Embryonic facial prominence (tissue), 1 donor: Measurements from ENCODE around the gene BAHD1.

Source experiments
- DNase-seq: peaks from one replicate; pipeline ENCODE4 v3.0.0-alpha.2; 2016; ENCODE audit errors: extremely low spot score

BAHD1 gene

GRCh38 chr15:40498891-40499290 lies 58.1 kb downstream of the BAHD1 start:
- no peak for DNase-seq

GRCh38 chr15:40499931-40500330 lies 59.2 kb downstream of the BAHD1 start:
- DNase-seq: no peak

- DNase-seq: no peak
Measured at GRCh38 chr15:40500568-40501330, 60.0 kb downstream of the BAHD1 start.

GRCh38 chr15:40501487-40501886 lies 60.7 kb downstream of the BAHD1 start:
- no peak for DNase-seq

- no peak for DNase-seq
Measured at GRCh38 chr15:40506964-40507571, 66.3 kb downstream of the BAHD1 start.

- no peak for DNase-seq
Measured at GRCh38 chr15:40508216-40508615, 67.5 kb downstream of the BAHD1 start.

- no peak for DNase-seq
Measured at GRCh38 chr15:40510201-40510600, 69.4 kb downstream of the BAHD1 start.

GRCh38 chr15:40511093-40511471 lies 70.3 kb downstream of the BAHD1 start:
- DNase-seq: no peak

GRCh38 chr15:40511472-40512133 lies 70.8 kb downstream of the BAHD1 start:
- no peak for DNase-seq

GRCh38 chr15:40512440-40512839 lies 71.7 kb downstream of the BAHD1 start:
- DNase-seq: no peak

- DNase-seq: no peak
Measured at GRCh38 chr15:40513609-40514008, 72.9 kb downstream of the BAHD1 start.

- DNase-seq: no peak
Measured at GRCh38 chr15:40516322-40516721, 75.6 kb downstream of the BAHD1 start.
